ENCODE data around the gene DCAF8. TPM values are rescaled to one million over a fixed set of nuclear protein-coding genes. Genes with fewer than 3 reads are reported as not detected.
A peak's percentile ranks its signal among the peaks of the same experiment; 100 is the strongest.

DCAF8 gene
- total RNA-seq, 2 donors from 2014 or later: 72.0 to 86.1 TPM

DNA sequence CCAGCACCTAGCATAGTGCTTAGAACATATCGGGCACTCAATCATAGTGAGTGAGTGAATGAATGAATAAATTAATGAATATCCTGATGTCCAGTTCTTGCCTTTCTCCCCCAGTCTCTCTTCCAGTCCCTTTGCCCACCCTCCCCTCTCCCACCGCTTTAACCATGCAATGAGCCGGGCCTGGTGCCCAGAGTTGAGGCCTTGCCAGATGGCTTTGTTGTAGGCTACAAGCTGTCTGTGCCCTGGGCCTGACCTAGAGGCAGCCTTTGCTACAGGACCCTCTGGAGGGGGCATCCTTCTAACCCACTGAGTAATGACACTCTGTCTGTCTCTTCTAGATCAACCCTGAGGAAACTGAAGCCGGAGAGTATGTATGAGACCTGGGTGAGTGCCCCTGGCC, 65.1 kb downstream of the DCAF8 start:
- Histone ChIP-seq H3K27me3 (no peaks in the 10 kb centered on the region), H3K4me3 (no peak overlapping the region), H3K4me1 (no peaks in the 10 kb centered on the region), H3K9ac (ENCODE audit: low read depth in 2 of 2, low read length in 2 of 2) (no peak overlapping the region), H3K27ac (no peak overlapping the region), H3K9me3 (no peaks in the 10 kb centered on the region), H3K36me3 (no peaks in the 10 kb centered on the region)
- DNase-seq: no peak
- intact Hi-C loops (cut with DNase I): loop anchor here (10.0 kb wide), 1 partner anchor 92 kb away; no protein-coding TSS in a partner anchor
- TF ChIP-seq, protein P1, sequence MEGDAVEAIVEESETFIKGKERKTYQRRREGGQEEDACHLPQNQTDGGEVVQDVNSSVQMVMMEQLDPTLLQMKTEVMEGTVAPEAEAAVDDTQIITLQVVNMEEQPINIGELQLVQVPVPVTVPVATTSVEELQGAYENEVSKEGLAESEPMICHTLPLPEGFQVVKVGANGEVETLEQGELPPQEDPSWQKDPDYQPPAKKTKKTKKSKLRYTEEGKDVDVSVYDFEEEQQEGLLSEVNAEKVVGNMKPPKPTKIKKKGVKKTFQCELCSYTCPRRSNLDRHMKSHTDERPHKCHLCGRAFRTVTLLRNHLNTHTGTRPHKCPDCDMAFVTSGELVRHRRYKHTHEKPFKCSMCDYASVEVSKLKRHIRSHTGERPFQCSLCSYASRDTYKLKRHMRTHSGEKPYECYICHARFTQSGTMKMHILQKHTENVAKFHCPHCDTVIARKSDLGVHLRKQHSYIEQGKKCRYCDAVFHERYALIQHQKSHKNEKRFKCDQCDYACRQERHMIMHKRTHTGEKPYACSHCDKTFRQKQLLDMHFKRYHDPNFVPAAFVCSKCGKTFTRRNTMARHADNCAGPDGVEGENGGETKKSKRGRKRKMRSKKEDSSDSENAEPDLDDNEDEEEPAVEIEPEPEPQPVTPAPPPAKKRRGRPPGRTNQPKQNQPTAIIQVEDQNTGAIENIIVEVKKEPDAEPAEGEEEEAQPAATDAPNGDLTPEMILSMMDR (IDR thresholded peaks at IDR 0.05): no peak

DNA sequence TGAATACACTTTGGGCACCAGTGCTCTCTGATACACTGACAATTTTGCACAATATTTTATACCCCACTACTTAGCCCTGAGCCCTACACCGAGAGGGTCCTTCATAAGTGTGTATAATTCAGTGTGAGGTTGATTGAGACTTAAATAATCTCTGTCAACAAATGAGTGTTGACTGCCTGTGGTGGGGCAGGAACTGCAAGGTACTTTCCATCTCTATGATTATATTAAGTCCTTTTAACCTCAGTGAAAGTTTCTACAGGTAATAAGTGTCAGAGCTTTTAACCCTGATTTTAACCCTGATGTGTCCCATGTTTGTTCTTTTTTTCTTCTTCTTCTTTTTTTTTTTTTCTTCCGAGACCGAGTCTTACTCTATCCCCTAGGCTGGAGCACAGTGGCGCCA, 66.2 kb downstream of the DCAF8 start:
- H3K27ac ChIP-seq: no peak overlapping the region
- no peaks in the 10 kb centered on the region for H3K4me1 ChIP-seq
- no peaks in the 10 kb centered on the region for H3K36me3 ChIP-seq
- no peaks in the 10 kb centered on the region for H3K9me3 ChIP-seq
- H3K4me3 ChIP-seq: no peak overlapping the region
- H3K27me3 ChIP-seq: no peaks in the 10 kb centered on the region
- intact Hi-C loops (cut with DNase I): loop anchor here (10.0 kb wide), 1 partner anchor 91 kb away; no protein-coding TSS in a partner anchor
- no peak overlapping the region for H3K9ac ChIP-seq (ENCODE audit: low read depth in 2 of 2, low read length in 2 of 2)
- DNase-seq: no peak
- TF ChIP-seq, protein P1 (IDR thresholded peaks at IDR 0.05): no peak

DNA sequence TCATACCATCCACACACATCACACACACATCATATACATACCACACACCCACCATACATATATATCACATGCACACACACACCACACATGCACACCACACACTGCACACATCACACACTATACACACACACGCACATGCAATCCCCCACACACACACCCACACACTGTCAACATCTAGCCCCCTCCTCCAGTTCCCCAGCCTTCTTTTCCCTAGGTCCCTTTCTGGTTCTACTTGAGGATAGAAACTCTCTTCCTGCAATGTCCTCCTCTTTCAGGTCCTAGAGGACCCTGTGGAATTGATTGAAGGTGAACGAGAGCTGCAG, 67.7 kb downstream of the DCAF8 start:
- intact Hi-C loops (cut with DNase I): loop anchor here (5.0 to 10.0 kb wide), 3 partner anchors 90 to 183 kb away; no protein-coding TSS in a partner anchor
- Histone ChIP-seq H3K9ac (ENCODE audit: low read depth in 2 of 2, low read length in 2 of 2) (no peak overlapping the region), H3K36me3 (no peaks in the 10 kb centered on the region), H3K4me1 (no peaks in the 10 kb centered on the region), H3K4me3 (no peak overlapping the region), H3K9me3 (no peaks in the 10 kb centered on the region), H3K27me3 (no peaks in the 10 kb centered on the region), H3K27ac (no peak overlapping the region)
- DNase-seq: no peak
- TF ChIP-seq, protein P1 (IDR thresholded peaks at IDR 0.05): no peak

DNA sequence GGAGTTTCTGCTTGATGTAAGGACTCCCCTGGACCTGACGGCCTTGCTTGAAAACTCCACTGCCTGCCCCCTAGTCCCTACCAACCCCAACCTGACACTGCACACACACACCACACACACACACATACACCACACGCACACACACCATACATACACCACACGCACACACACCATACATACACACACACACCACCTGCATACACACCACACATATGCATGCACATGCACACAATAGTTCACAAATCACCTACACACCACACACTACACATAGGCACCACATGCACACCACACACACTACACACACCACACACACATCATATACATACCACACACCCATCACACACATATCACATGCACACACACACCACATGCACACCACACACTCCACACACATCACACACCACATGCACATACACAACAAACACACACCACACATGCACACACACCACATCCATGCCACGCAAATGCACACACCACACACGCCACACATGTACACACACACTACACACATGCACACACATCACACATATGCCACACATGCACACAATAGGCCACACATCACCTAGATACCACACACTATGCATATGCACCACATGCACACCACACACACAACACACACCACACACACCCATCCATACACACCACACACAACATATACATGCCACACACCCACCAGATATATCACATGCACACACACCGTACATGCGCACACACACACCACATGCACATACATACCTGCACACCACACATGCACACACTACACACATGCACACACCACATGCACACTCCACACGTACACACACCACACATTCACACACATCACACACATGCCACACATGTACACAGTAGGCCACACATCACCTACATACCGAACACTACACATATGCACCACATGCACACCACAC, 68.3 kb downstream of the DCAF8 start:
- DNase-seq: no peak
- intact Hi-C loops (cut with DNase I): loop anchor here (2.0 to 10.0 kb wide), 4 partner anchors 57 to 183 kb away; no protein-coding TSS in a partner anchor
- TF ChIP-seq, protein P1 (IDR thresholded peaks at IDR 0.05): no peak
- Histone ChIP-seq H3K27me3 (no peaks in the 10 kb centered on the region), H3K27ac (no peak overlapping the region), H3K9me3 (no peaks in the 10 kb centered on the region), H3K9ac (ENCODE audit: low read depth in 2 of 2, low read length in 2 of 2) (peak overlapping the region in 1 of 2 donors; percentile 1), H3K4me1 (no peaks in the 10 kb centered on the region), H3K36me3 (no peaks in the 10 kb centered on the region), H3K4me3 (no peak overlapping the region)

DNA sequence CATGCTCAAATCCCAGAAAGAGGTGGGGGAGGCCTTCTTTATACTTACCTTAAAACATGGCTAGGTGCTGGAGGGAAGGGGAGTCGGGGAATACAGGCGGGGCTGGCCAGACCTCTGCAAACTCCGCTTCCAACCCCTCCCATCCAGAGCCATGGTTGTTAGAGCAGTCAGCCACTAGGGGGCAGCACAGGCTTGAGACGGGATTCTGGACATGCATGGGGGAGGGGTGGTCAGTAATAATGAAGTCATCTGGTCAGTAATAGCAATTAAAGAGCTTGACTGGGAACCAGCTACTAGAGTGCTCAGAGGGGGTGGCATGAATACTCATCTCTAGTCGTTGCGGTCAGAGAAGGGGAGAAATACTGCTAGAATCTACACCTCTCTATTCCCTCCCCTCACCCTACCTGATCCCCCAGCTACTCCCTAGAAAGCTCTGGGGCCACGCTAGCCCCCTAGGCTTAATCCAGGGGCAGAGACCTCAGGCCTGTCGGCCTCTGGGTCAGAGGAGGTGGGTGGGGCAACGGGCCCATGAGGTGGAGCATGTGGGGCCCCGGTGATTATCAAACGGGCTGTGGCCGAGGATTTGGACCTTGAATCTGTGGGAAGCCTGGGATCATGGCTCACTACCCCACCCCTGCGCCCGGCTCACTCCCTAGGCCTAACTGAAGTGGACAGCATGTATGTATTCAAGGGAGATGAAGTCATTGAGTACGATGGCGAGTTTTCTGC, 69.1 kb downstream of the DCAF8 start:
- Histone ChIP-seq H3K9me3 (no peaks in the 10 kb centered on the region), H3K9ac (ENCODE audit: low read depth in 2 of 2, low read length in 2 of 2) (peak overlapping the region in 1 of 2 donors; percentile 1), H3K27me3 (no peaks in the 10 kb centered on the region), H3K4me3 (no peak overlapping the region), H3K27ac (no peak overlapping the region), H3K4me1 (no peaks in the 10 kb centered on the region), H3K36me3 (no peaks in the 10 kb centered on the region)
- DNase-seq: peak; percentile 90
- intact Hi-C loops (cut with DNase I): loop anchor here (2.0 to 10.0 kb wide), 4 partner anchors 58 to 184 kb away; no protein-coding TSS in a partner anchor
- TF ChIP-seq, protein P1 (IDR thresholded peaks at IDR 0.05): peak; percentile 88
